Retinal pigment epithelial cell (primary cell): ENCODE measurements around the gene POLE3.

Experiments
- DNase-seq: peaks from one replicate; pipeline ENCODE4 v3.0.0-alpha.2; 2010; ENCODE audit warnings: low read depth
- H3K4me3 ChIP-seq: 2 replicates; pipeline ENCODE4 v1.5.1; 2011; ENCODE audit warnings: mild to moderate bottlenecking, low read length, control low read depth, moderate library complexity
- TF ChIP-seq, protein P1 (sequence below): conservative IDR thresholded peaks from 2 replicates; pipeline ENCODE4 v1.5.1; 2011; ENCODE audit warnings: low read depth, low read length, control low read depth, inconsistent platforms

The POLE3 gene

DNA sequence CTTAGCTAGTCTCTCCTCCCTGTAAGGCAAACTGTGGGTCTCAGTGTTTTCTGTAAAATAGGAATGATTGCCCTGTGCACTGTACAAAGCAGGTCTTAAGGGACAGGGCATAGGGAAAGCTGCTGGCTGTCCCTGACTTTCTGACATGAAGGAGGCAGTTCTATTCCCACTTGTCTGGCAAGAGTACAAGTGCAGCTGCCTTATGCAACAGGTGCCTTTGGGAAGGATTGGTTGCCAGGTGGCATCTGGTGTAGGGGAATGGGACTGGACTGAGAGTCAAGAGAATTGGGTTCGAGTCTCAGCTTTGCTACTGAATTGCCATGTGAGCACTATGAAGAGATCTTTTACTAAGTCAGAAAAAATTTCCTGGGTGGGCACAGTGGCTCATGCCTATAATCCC is 51.1 kb downstream of the POLE3 start:
- no peak overlapping the region for H3K4me3 ChIP-seq
- DNase-seq = no peak
- TF ChIP-seq, protein P1, sequence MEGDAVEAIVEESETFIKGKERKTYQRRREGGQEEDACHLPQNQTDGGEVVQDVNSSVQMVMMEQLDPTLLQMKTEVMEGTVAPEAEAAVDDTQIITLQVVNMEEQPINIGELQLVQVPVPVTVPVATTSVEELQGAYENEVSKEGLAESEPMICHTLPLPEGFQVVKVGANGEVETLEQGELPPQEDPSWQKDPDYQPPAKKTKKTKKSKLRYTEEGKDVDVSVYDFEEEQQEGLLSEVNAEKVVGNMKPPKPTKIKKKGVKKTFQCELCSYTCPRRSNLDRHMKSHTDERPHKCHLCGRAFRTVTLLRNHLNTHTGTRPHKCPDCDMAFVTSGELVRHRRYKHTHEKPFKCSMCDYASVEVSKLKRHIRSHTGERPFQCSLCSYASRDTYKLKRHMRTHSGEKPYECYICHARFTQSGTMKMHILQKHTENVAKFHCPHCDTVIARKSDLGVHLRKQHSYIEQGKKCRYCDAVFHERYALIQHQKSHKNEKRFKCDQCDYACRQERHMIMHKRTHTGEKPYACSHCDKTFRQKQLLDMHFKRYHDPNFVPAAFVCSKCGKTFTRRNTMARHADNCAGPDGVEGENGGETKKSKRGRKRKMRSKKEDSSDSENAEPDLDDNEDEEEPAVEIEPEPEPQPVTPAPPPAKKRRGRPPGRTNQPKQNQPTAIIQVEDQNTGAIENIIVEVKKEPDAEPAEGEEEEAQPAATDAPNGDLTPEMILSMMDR = no peak
